GM12878 (cell line): ENCODE measurements around the gene ZNF618.

Experiments used
- BACH1 ChIP-seq: fragments of 450-650 bp; IDR thresholded peaks from 2 replicates; pipeline ENCODE4 v1.6.1; 2017; ENCODE audit warnings: mild to moderate bottlenecking, borderline replicate concordance
- CBX3 ChIP-seq: fragments of 200-600 bp; sonication (generic); IDR thresholded peaks from 2 replicates; pipeline ENCODE4 v1.6.1; 2016; ENCODE audit warnings: low read depth, borderline replicate concordance
- CBX5 ChIP-seq: sonication (generic); IDR thresholded peaks from 2 replicates; pipeline ENCODE4 v1.6.1; 2016; ENCODE audit warnings: low read depth, moderate library complexity, mild to moderate bottlenecking, inconsistent platforms
- CTCF ChIP-seq, 3 experiments: IDR thresholded peaks in 2 of 3; conservative IDR thresholded peaks in 1 of 3; 2 replicates each; pipeline ENCODE4 v1.5.1; 2011; ENCODE audit warnings: low read depth in 3 of 3, low read length in 3 of 3, mild to moderate bottlenecking in 3 of 3, control low read depth in 2 of 3, moderate library complexity in 2 of 3, inconsistent platforms in 1 of 3, mixed read lengths in 1 of 3; ENCODE audit not compliant: control insufficient read depth in 2 of 3, insufficient read depth in 1 of 3; ENCODE audit errors: extremely low read depth in 1 of 3
- FOS ChIP-seq: IDR thresholded peaks from 3 replicates; pipeline ENCODE4 v1.6.1; 2011; ENCODE audit warnings: borderline replicate concordance; ENCODE audit not compliant: insufficient read length; ENCODE audit errors: extremely low read depth
- JUND ChIP-seq: IDR thresholded peaks from 2 replicates; pipeline ENCODE4 v1.6.1; 2012; ENCODE audit warnings: low read depth, mild to moderate bottlenecking, low read length, improper control_type of control experiment, moderate library complexity
- MAX ChIP-seq: IDR thresholded peaks from 2 replicates; pipeline ENCODE4 v1.6.1; 2012; ENCODE audit warnings: low read depth, low read length, improper control_type of control experiment

- TF ChIP-seq CTCF (IDR thresholded peaks at IDR 0.05 in 2 of 3, conservative IDR thresholded peaks at IDR 0.05 in 1 of 3; ENCODE audit: control insufficient read depth in 2 of 3, extremely low read depth in 1 of 3, insufficient read depth in 1 of 3, low read depth in 3 of 3, low read length in 3 of 3) (no peak), MAX (no peak), BACH1 (no peak), FOS (no peak), CBX3 (no peak), JUND (no peak), CBX5 (no peak)
Measured at GRCh38 chr9:113909421-113909820, 33.3 kb downstream of the ZNF618 start.
